Stimulated activated CD4-positive, alpha-beta T cell treated with anti-CD3 and anti-CD28 coated beads, Interleukin-15, amount 100 ng/mL, for 48 hours (primary cell): ENCODE results near the gene DNAH17.

Experiments used
- DNase-seq, 2 donors: peaks; one replicate each; pipeline ENCODE4 v3.0.0-alpha.2; 2020; ENCODE audit warnings: low read depth in 2 of 2

DNAH17 gene

DNA sequence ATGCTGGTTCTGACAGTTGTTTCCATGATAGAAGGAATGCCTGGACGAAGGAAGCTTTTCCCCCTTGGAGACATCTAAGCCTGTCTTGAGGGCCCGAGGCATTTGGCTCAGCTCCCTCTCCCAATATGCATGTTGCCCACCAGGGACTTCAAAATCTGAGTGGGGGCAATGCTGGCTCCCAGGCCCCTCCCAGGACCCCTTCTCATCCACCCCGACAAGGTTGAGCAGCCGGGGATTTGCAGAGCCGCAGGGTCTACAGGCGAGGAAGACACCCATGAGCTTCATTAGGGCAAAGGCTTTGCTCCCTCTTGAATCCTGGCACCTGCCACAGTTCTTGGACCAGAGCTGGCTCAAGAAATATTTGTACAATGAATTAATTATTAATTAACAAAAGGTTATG, 25.1 kb upstream of the DNAH17 start:
- DNase-seq = no peak

DNA sequence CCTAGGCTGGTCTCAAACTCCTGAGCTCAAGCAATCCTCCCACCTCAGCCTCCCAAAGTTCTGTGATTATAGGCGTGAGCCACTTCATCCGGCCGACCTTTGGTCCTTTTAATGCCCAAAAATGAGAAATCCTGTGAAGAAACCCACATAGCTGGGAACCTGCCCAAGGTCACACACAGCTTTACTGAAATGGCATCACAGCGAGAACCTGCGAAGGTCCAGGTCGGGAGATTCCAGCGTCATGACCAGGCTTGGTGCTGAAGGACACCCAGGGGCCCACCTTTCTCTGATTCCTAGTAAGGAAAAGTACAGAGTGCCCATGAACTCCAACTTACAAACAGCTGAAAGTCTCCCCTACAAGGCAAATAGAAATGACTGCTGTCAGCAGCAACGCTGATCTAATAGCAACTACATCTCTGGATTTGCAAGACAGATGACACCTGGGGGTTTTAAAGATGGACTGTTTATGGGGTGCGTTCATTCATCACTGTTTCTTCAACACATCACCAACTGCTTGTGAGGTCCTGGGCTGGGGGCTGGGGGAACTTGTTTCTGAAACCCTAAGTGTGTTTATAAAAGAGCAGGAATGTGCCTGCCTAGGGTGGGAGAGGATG, 24.5 kb upstream of the DNAH17 start:
- DNase-seq = no peak

DNA sequence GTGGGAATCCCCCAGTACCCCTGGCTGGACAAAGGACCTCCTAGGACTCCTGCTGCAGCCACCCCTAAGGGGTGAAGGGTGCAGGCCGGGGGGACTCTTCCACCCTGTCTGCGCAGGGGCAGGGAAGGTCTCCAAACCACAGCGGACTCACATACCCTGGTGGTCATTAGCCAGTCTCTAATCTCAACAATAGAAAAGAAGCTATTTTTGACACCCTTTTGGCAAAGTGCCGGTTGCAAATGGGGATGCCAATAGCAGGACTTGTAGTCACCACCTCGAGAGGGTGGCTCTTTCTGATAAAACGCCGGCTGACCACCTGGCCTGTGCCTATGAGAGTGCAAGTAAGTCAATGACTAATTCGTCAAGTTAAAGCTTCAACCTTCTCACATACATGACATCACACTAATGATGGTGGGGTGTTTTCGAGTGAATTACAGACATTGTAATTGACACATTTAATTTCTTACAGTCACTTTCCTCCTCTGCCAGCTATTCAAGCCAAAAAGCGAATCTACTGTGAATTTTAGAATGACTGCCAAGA, 23.1 kb upstream of the DNAH17 start:
- no peak for DNase-seq

DNA sequence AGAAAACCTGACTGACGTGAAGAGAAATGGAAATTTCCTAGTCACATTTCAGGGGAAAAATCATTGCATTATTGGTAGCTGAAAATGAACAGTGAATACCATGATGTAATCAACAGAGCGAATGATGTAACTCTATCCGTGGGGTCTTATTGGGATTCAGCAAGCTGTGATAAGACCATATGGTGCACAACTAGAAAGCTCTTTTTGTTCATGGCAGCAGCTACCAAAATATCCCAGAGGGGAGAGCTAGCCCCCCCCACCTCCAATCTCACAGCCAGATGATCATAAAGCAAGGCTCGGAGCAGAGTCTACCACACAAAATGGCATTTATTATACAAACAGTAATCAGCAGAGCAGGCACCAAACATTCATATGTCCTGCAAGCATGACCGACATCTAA, 22.2 kb upstream of the DNAH17 start:
- DNase-seq = no peak

DNA sequence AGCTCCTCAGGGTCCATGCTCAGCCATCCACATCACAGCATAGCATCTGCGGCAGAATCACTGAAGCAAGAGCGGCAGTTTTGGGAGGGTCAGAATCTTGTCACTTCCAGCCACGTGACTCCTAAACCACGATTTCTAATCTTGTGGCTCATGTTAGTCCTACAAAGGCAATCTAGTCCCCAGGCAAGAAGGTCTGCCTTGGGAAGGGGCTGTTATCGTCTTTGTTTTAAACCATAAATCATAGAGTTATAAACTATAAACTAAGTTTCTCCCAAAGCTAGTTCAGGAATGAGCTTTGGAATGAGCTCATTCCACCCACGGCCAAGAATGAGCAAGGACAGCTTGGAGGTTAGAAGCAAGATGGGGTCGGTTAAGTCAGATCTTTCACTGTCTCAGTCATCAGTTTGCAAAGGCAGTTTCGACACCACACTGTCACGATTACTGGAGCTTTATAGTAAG, 20.8 kb upstream of the DNAH17 start:
- DNase-seq = no peak

DNA sequence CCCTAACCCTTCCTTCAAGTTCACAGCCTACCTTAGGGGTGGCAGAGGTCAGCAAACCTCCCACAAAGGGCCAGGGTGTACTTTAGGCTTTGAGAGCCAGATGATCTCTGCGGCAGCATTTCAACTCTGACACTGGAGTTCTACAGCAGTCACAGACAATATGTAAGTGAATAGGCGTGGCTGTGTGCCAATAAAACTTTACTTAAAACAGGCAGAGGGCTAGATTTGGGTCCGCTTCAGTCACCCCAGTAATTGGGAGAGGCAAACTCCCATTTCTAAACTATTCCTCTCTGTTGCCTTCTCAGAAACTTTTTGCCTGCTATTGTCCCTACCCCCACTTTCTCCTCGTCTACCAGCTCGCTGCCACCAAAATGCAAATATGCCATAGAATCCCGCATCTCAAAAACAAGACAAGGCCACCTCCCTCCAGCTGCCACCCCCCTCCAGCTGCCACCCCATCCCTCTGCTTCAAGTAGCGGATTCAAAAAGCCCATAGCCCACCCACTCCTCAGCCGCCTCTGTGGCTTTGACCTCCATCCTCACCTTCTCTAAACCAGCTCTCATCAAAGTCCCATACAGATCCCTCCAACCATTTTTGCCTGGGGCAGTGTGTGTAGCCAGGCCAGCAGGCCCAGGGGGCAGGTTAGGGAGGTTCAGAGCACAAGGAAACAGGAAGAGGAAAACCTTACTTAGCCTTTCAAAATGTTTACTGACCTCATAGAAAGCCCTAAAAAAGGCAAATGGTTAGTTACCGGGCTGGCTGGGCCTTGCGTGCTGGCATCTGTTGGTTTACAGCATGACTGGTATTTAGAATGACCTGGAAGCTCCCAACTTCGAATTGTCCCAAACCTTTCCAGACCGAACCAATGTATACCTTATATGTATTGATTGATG, 19.9 kb upstream of the DNAH17 start:
- DNase-seq = no peak

DNA sequence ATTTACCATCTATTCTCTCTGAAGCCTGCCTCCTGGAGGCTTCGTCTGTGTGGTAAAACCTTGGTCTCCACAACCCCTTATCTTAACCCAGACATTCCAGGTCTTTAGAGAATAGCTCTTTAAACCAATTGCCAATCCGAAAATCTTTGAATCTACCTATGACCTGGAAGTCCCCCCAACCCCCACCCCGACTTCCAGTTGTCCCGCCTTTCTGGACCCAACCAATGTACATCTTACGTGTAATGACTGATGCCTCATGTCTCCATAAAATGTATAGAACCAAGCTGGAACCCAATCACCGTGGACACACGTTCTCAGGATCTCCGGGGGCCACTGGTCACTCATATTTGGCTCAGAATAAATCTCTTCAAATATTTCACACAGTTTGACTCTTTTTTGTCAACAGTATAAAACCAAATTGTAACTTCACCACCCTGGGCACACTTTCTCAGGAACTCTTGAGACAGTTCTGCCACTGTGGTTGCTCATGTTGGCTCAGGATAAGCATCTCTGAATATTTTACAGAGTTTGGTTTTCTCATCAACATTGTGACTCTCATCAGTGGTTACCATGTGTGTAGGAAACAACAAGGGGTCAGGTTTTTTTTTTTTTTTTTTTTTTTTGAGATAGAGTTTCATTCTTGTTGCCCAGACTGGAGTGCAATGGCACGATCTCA, 18.1 kb upstream of the DNAH17 start:
- no peak for DNase-seq

DNA sequence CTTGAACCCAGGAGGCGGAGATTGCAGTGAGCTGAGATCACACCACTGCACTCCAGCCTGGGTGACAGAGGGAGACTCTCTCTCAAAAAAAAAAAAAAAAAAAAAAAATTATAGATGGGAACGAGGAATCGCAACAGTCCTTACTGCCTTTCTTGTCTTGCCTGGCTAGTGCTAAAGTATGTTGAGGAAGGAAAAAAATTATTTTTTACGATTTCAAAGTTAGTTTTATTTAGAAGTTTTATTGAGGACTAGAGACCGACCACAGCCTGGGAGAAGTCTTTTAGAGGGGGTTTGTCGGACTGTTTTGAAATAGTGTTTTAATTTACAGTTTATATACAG, 15.8 kb upstream of the DNAH17 start:
- no peak for DNase-seq

DNA sequence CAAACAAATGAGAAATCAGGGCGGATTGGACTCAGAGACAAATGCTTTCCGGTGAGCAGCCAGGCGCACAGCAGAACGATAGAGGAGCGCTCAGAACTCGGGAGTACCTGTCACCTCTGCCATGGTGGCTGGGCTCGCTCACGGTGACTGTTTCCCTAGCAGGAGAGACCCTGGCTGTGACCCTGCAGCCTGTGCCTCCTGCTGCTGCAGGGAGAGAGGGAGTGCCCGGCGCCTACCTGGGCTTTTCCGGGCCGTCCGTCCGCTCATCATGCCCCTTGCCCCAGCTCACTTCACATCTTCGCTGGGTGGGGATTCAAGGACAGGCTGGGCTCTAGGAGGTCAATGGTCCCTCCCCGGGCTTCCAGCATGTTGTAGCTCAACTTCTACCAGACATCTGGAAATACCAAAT, 14.1 kb upstream of the DNAH17 start:
- DNase-seq = no peak

DNA sequence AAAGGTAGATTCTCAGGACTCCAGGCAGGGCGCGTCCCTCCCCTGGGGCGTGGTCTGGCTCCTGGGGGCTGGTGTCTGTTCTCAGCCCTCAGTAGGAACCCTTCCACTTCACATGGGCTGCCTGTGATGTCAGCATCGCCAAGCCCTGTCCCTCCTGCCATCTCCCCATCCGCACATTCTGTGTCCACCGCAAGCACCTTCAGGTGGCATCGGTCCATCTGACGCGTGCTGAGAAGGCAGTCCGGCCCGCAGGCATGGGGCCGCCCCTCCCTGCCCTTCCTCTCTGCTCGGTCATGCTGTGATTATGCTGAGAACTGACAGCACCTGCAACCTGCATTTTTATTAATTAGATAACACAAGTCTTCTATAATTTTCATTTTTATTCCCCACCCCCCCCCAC, 12.7 kb upstream of the DNAH17 start:
- DNase-seq = no peak

DNA sequence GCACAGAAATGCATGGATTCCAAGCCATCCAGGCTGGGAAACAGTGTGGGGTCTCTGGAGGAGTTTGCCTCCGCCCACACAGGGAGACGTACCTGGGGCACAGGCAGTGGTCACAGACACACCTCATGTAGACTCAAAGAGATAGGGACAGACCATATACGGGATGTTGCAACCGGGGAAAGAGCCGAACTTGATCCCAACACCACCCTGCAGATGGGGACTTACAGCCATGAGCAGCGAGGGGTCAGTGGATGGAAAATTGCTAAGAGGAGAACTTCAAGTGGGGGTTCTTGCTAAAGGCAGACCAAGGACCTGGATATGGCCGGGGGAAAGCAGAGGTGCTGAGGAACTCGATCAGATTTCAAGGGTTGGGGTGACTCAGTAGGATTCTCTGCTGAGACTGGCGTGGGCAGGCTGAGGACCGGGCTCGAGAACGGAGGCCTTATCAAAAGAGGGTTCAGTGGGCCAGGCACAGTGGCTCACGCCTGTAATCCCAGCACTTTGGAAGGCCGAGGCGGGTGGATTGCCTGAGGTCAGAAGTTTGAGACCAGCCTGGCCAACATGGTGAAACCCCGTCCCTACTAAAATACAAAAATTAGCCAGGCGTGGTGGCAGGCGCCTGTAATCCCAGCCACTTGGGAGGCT, 12.0 kb upstream of the DNAH17 start:
- DNase-seq = no peak

DNA sequence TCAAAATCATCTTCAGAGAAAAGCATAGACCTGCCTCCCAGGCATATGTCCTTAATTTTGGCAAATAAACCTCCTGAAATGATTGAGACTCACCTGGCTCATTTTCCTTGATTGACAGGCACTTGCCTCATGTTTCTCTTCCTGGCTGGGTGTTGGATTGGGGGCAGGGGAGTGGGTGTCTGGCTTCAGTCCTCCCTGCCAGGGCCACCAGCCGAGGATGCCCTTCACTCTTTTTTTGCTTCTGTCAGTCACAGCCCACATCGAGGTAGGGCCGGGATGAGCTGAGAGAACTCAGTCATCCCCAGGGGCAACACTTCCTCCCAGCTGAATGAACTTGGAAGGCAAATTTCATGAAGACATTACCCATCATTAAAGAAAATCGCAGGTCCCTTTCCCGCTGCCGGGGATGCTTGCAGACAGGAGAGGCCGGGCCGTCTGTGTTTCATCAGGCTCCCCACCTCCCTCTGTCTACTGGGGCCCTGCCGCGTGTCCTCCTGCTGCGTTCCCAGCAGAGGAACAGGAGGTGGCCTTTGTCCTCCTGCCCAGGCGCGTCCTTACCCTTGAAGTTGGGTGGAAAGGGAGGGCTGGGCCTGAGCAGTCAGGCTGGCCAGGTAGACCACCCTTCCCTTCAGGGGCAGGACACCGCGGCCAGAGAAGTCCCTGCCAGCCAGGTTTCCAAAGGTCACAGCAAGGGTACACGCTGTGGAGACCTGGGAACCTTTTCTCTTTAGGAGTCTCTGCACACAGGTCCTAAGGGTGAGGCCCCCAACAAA, 11.2 kb upstream of the DNAH17 start:
- DNase-seq = no peak

DNA sequence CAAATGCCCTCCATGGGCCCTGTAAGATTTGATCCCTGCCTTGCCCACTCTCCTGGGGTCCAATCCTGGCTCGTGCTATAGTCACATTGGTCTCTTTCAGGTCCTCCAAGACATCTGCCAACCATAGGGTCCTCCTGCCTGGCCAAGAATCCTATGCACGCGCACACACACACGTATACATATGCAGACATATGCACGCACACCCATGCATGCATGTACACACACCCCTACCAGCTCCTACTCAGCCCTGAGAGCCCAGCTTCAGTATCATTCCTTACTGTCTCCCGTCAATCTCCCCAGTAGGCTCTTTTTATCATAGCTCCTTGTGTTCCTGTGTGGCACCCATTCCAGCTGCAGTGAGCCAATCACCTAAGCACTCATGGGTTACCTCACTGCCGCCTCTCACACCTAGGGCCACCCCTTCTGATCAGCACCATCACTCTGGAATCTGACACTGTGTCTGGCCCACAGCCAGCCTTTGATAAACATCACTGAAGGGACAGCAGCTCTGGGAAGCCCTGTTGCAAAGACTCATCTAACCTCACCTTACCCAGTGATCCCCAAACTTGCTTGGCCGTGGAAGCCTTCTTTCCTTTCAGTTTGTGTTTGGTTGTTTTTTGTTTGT, 7.9 kb upstream of the DNAH17 start:
- DNase-seq = no peak

DNA sequence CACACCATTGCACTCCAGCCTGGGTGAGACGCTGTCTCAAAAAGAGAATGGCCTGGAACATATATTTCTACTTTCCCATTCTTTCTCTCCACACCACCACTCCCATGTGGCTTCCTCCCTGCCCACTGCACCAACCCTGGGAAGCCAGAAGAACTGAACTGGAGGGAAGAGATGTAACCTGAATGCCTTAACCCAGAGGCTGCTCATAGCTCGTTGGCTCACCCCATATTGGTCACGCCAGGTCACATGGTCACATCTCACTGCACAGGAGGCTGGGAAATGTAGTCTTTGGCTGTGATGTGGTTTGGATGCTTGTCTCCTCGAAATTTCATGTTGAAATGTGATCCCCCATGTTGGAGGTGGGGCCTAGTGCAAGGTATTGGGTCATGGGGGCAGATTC, 5.9 kb upstream of the DNAH17 start:
- no peak for DNase-seq

DNA sequence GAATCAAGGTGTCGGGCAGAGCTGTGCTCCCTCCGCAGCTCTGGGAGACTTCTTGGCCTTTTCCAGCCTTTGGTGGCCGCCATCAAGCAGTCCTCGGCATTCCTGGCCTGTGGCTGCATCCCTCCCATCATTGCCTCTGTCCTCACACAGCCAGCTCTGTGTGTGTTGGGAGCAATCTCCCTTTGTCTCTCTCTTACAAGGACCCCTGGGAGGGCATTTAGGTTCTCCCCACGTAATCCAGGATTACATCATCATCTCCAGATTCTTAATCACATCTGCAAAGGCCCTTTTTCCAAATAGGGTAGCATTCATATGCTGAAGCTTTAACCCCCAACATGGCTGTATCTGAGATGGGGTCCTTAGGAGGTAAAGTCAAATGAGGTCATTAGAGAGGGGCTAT, 4.1 kb upstream of the DNAH17 start:
- no peak for DNase-seq

DNA sequence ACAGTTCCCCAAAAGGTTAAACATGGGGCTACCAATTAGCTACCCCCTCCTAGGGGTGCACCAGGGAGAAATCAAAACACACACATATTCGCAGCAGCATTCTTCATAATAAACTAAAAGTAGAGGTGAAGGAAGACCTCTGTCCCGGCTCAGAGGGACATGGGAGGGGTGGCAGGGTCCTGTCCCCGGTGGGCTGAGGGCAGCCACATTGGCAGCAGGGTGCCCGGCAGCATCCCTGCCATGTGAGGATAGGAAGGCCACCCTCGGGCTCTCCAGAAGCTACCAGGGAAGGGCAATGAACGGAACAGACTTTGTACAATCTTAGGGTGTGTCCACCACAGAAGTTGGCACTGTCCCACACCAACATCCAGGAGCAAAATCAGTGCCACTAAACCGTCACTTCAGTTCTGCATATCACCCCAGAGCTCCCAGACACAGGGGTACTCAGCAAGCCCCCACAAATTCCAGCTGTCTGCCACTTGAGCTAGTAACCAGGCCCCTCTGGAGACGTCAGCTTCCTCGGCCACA, 3.1 kb upstream of the DNAH17 start:
- DNase-seq = no peak

DNA sequence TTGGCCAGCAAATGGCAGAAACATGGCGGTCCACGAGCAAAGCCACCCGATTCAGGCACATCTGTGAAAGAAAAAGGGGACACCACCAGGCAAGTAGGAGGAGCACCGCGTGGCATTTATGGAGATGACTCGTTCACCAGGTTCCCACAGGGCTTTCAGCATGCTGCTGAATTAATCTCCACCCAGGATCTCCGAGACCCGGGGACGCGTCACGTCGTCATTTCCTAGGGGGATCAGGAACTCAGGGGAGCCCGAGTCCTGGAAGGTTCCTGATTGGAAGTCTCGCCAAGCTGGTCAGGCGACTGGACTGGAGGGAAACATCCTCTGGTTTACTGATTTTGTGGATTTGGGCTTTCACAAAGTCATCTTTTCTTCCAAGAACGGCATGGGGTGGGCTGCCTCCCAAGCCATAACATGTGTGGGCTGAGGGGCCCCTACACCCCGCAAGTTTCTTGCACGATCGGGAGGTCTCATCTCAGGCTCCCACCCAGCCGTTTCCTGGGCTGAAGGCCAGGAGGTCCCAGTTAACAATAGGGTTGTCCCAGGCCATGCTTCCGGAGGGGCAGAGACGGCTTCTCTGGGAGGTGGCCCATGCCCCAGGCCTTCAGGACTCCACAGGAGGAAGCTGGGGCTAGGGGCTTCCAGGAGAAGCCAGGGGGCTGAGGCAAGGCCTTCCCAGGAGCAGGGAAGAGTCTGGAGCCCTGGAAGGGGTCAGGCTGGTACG, 645 bp downstream of the DNAH17 start:
- no peak for DNase-seq

DNA sequence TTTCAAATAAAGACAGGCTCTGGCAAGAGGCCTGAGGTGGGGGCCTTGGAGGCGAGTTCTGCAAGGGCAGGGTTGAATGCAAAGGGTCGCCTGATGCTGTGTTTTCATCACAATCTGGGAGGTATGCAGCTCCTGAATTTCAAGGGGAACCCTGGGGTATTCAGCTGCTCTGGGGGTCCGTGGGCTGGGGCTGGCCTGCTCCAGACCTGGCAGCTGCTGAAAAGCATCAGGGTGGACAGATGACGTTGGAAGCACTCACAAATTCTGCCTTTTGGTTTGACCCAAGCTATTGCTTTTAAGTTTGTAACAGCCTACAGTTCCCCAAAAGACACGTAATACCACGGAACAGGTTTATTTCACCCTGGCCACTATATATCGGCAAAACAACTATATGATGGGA, 1.3 kb downstream of the DNAH17 start:
- no peak for DNase-seq

DNA sequence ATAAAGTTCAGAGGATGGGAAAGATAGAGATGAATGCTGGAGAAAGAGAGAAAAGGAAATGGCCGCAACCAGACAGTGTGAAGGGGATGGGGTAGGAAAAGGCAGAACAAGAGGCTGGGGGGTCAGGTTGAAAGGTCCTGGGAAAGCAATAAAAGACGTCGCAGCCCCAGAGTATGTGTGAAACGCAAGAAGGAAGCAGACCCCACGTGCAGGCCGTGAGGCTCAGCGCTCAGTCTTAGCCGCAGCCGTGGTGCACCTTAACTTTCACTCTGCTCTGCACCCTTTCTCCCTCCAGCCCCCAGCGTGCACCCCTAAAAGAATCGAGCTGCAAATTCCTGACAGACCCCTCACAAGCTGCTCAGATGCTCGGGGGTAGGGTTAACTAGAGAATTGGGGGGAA, 1.9 kb downstream of the DNAH17 start:
- no peak for DNase-seq

DNA sequence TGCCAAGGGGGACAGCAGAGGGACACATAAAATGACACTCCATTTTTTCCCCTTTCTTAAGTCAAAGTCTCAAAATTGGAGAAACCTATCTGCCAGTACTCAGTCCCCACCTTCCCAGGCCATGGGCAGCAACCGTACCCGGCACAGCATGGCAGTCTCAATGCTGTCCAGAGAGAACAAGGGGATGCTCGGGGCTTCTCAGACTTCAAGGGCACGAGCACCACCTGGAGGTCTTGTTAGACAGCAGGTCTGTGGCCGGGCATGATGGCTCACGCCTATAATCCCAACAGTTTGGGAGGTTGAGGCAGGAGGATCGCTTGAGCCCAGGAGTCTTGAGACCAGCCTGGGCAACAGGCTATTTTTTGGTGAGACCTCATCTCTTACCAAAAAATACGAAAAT, 3.2 kb downstream of the DNAH17 start:
- DNase-seq = no peak
